Esophagus (tissue), 2 donors: ENCODE data around the gene C16orf96. TPM values are rescaled to one million over a fixed set of nuclear protein-coding genes. Genes with fewer than 3 reads are reported as not detected.

Experiments
- H3K27ac ChIP-seq, 2 donors: one replicate each; pipeline ENCODE4 v1.5.1; 2013; ENCODE audit warnings: low read depth in 2 of 2, mild to moderate bottlenecking in 2 of 2, inconsistent platforms in 1 of 2, low read length in 1 of 2, moderate library complexity in 1 of 2
- H3K27me3 ChIP-seq, 2 donors: one replicate each; pipeline ENCODE4 v1.6.1; 2013; ENCODE audit warnings: low read length in 2 of 2, control low read depth in 1 of 2, mild to moderate bottlenecking in 1 of 2; ENCODE audit not compliant: insufficient read depth in 2 of 2, control insufficient read depth in 1 of 2
- H3K36me3 ChIP-seq, 2 donors: one replicate each; pipeline ENCODE4 v1.6.1; 2013; ENCODE audit warnings: low read length in 1 of 2; ENCODE audit not compliant: control insufficient read depth in 2 of 2, insufficient read depth in 2 of 2
- H3K4me1 ChIP-seq, 2 donors: one replicate each; pipeline ENCODE4 v1.6.1; 2013; ENCODE audit warnings: low read length in 1 of 2; ENCODE audit not compliant: control insufficient read depth in 2 of 2, insufficient read depth in 2 of 2
- H3K4me3 ChIP-seq, 2 donors: one replicate each; pipeline ENCODE4 v1.5.1; 2013; ENCODE audit warnings: low read length in 2 of 2, mild to moderate bottlenecking in 2 of 2, low read depth in 1 of 2, moderate library complexity in 1 of 2
- H3K9me3 ChIP-seq, 2 donors: one replicate each; pipeline ENCODE4 v1.6.1; 2013; ENCODE audit warnings: mild to moderate bottlenecking in 2 of 2, low read depth in 1 of 2, low read length in 1 of 2, moderate library complexity in 1 of 2; ENCODE audit not compliant: control insufficient read depth in 2 of 2, insufficient read depth in 1 of 2
- WGBS, 2 donors: extraction: QIAGEN DNeasy Blood & Tissue Kit; methylation state at CpG; one replicate each; pipeline ENCODE4 v1.1.7; 2013; 5-methylcytosine and 5-hydroxymethylcytosine counted together
- polyA plus RNA-seq, 2 donors: library from polyadenylated mRNA; stranded (reverse); fragments of 200-250 nt; gene quantifications; one replicate each; pipeline ENCODE4 v1.2.3, GENCODE V29; 2013
- donor health status: healthy with polysubstance abuse.
- donor health status: Bipolar disorder and iron deficiency.

The C16orf96 gene
- polyA plus RNA-seq, 2 donors, result 0.04 to 0.08 TPM

GRCh38 chr16:4535627-4536108, 20.5 kb upstream of the C16orf96 start:
- H3K4me1 ChIP-seq, result peaks cover 0 to 15% of the 10 kb centered on the region in 2 donors
- H3K27ac ChIP-seq, result peak overlapping the region in 1 of 2 donors; percentile 77
- 68 to 75% methylated on average over 7 of the region's 7 CpGs for WGBS, 2 donors
- no peaks in the 10 kb centered on the region for H3K9me3 ChIP-seq
- no peaks in the 10 kb centered on the region for H3K27me3 ChIP-seq
- no peak overlapping the region for H3K4me3 ChIP-seq
- H3K36me3 ChIP-seq, result peaks cover 3 to 7% of the 10 kb centered on the region in 2 donors

GRCh38 chr16:4536391-4537106, 19.6 kb upstream of the C16orf96 start:
- Histone ChIP-seq H3K9me3 (no peaks in the 10 kb centered on the region), H3K4me3 (no peak overlapping the region), H3K36me3 (peaks cover 3 to 7% of the 10 kb centered on the region in 2 donors), H3K27ac (peak overlapping the region; percentile 77 to 90), H3K4me1 (peaks cover 0 to 15% of the 10 kb centered on the region in 2 donors), H3K27me3 (no peaks in the 10 kb centered on the region)
- WGBS, 2 donors, result 53 to 63% methylated on average over 14 to 15 of the region's 15 CpGs

DNA sequence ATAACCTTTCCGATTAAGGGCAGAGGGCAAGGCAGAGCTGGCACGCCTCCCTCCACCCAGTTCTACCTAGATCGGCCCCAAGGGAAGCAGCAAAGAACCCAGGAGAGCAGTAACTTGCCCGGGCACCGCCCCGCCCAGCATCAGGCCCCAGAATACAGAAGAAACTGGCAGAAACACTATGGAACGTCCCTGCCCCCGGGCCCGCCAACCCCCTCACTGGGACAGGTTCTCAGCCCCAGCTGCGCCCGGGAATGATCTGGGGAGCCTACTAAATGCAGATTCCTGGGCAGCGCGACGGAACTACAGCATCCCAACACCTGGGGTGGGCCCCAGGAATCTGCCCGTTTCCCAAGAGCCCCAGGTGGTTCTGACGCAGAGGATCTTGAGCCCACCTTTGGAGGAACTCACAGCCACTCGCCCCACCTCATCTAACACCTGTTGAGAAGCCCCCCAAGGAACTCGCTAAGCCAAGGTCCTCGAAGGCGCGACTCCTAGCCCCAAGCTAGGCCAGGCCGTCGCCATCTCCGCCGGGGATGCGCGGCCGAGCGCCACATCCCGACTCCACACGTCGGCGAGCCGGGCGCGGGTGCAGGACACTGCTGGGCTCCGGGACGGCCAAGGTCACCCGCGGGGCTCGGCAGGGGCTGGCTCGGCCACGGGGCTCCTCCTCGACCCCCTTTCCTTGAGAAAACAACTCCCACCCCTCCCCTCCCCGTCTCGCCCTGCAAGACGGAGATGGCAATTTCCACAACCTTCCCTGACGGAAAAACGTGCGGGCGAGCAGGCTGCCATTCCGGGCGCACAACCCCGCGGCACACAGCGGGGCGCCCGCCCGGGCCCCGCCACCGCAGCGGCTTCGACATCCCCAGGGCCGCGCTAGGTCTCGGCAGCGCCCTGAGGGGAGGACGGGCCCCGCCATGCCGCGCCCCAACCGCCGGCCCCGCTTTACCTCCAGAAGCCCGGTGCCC, 18.5 kb upstream of the C16orf96 start:
- no peaks in the 10 kb centered on the region for H3K9me3 ChIP-seq
- peak overlapping the region; percentile 75 to 90 for H3K27ac ChIP-seq
- peak overlapping the region; percentile 65 to 69 for H3K4me3 ChIP-seq
- peaks cover 0 to 2% of the 10 kb centered on the region in 2 donors for H3K36me3 ChIP-seq
- no peaks in the 10 kb centered on the region for H3K27me3 ChIP-seq
- peaks cover 0 to 15% of the 10 kb centered on the region in 2 donors for H3K4me1 ChIP-seq
- 10% methylated on average over 57 to 75 of the region's 75 CpGs for WGBS, 2 donors

GRCh38 chr16:4538350-4539235, 17.5 kb upstream of the C16orf96 start, which contains the start of gene CDIP1:
Gene CDIP1, minus strand, starts transcription at chr16:4538773. Its CDS starts 24,643 bp downstream, at chr16:4514130.
- 3 to 5% methylated on average over 53 to 67 of the region's 67 CpGs for WGBS, 2 donors
- H3K9me3 ChIP-seq, result no peaks in the 10 kb centered on the region

GRCh38 chr16:4539716-4540284, 16.3 kb upstream of the C16orf96 start:
- WGBS, 2 donors, result 95 to 98% methylated on average over 2 of the region's 2 CpGs
- no peak overlapping the region for H3K4me3 ChIP-seq
- peaks cover 0 to 2% of the 10 kb centered on the region in 2 donors for H3K36me3 ChIP-seq
- peaks cover 0 to 12% of the 10 kb centered on the region in 2 donors for H3K4me1 ChIP-seq
- H3K27me3 ChIP-seq, result no peaks in the 10 kb centered on the region
- no peaks in the 10 kb centered on the region for H3K9me3 ChIP-seq
- H3K27ac ChIP-seq, result no peak overlapping the region

More at GRCh38 chr16:4538350-4539235, 17.5 kb upstream of the C16orf96 start, which contains the start of gene CDIP1:
- Histone ChIP-seq H3K36me3 (peaks cover 0 to 2% of the 10 kb centered on the region in 2 donors), H3K27ac (peak within 1 kb of the TSS; percentile 88 to 90), H3K27me3 (no peaks in the 10 kb centered on the region), H3K4me3 (peak within 1 kb of the TSS; percentile 65 to 69), H3K4me1 (peaks cover 0 to 12% of the 10 kb centered on the region in 2 donors)

DNA sequence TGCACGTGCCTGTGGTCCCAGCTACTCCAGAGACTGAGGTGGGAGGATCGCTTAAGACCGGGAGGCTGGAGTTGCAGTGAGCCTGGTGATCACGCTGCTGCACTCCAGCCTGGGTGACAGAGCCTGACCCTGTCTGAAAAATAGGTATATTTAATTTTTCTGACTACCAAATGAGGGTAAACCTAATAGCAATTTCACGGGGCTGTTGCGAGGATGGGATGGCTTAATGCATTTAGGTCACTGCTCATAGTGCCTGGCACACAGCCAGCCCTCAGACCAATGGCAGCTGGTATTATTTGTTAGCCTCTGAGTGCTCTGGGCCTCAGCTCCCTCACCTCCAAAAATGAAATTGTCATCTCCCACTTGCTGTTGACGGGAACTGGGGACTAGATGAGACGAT, 11.7 kb upstream of the C16orf96 start:
- Histone ChIP-seq H3K36me3 (no peaks in the 10 kb centered on the region), H3K9me3 (no peaks in the 10 kb centered on the region), H3K27me3 (no peaks in the 10 kb centered on the region), H3K4me1 (no peaks in the 10 kb centered on the region), H3K27ac (no peak overlapping the region), H3K4me3 (no peak overlapping the region)
- 79 to 82% methylated on average over 8 of the region's 8 CpGs for WGBS, 2 donors

GRCh38 chr16:4548124-4548523, 8.0 kb upstream of the C16orf96 start:
- H3K4me1 ChIP-seq, result no peaks in the 10 kb centered on the region

DNA sequence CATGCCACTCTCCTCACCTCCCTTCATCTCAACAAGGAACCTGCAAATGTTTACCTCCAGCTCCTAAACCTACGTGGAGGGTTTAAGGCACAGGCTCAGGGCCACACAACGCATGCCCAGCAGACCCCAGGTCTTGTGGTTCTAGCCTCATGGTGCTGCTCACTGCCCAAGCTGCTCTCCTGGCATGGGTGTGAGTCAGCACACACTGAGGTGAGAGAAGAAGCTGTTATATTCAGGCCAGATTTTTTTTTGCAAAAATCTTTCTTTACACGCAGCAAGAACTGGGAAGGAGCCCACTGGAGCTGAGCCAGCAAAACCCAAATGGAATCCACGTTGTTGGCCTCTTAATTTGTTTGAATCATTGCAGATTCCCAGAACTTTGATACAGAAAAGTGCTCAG, 5.5 kb upstream of the C16orf96 start:
- Histone ChIP-seq H3K27me3 (no peaks in the 10 kb centered on the region), H3K27ac (no peak overlapping the region), H3K4me1 (no peaks in the 10 kb centered on the region), H3K36me3 (no peaks in the 10 kb centered on the region), H3K4me3 (no peak overlapping the region), H3K9me3 (no peaks in the 10 kb centered on the region)
- 35 to 45% methylated on average over 4 of the region's 4 CpGs for WGBS, 2 donors

More at GRCh38 chr16:4548124-4548523, 8.0 kb upstream of the C16orf96 start:
- 67 to 83% methylated on average over 13 of the region's 13 CpGs for WGBS, 2 donors
- H3K9me3 ChIP-seq, result no peaks in the 10 kb centered on the region
- H3K4me3 ChIP-seq, result no peak overlapping the region
- H3K27me3 ChIP-seq, result no peaks in the 10 kb centered on the region
- no peaks in the 10 kb centered on the region for H3K36me3 ChIP-seq
- no peak overlapping the region for H3K27ac ChIP-seq
